NCI-H146 (cell line): ENCODE measurements around the gene UQCC2.

ENCODE experiments used
- DNase-seq: peaks from one replicate; lab custom pipeline; 2025; lab: John Stamatoyannopoulos, UW

Gene UQCC2

GRCh38 chr6:33651403-33651802 lies 60.1 kb downstream of the UQCC2 start:
- DNase-seq: no peak
